GM13977 (cell line): ENCODE data around the gene ESR1.
"Not testable (repeated sequence)": the region's sequence is repeated elsewhere in the genome, so short reads cannot be mapped to it uniquely, and the experiment has no call there.

Source experiments
- DNase-seq: peaks from one replicate; pipeline ENCODE4 v3.0.0; 2012; ENCODE audit warnings: low spot score
- CTCF ChIP-seq: IDR thresholded peaks from 2 replicates; pipeline ENCODE4 v1.5.1; 2012; ENCODE audit warnings: mild to moderate bottlenecking, control low read depth; ENCODE audit not compliant: insufficient read depth; ENCODE audit errors: extremely low read depth, missing control alignments
- in situ Hi-C: fragments of 300-500 bp; cut with MboI; formaldehyde crosslinking; loops from one replicate; pipeline ENCODE4 v1.12.0; 2022; ENCODE audit warnings: low sequenced_read_pairs, low pct_unique_long_range_greater_than_20kb, mixed read lengths, inconsistent platforms; ENCODE audit not compliant: unreplicated experiment

ESR1 gene

GRCh38 chr6:152068622-152069261, 261.3 kb downstream of the ESR1 start:
- TF ChIP-seq CTCF, result no peak
- DNase-seq, result no peak
- in situ Hi-C loops, result no loop called here

DNA sequence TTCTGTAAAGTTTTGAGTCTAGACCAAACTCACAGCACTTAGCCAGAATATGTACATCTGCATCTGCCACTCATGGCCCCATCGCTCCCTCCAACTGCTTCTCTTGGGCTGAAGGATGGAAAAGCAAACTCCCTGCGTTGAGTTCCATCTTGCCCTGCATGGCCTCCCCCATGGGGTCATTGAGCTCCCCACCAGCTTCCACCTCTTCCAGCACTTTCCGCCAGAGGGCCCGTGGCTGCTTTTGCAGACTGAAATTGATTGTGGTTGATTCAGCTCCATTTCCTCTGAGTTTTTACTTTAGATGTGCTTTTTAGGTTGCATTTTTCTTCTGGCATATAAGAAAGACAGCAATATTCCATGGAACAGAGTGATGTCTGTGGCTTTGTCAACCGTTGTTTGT, 263.1 kb downstream of the ESR1 start:
- in situ Hi-C loops, result no loop called here

GRCh38 chr6:152071318-152071717, 263.8 kb downstream of the ESR1 start:
- no peak for DNase-seq
- in situ Hi-C loops, result no loop called here
- no peak for TF ChIP-seq CTCF

More for the DNA sequence above, 263.1 kb downstream of the ESR1 start:
- no peak for DNase-seq
- no peak for TF ChIP-seq CTCF

DNA sequence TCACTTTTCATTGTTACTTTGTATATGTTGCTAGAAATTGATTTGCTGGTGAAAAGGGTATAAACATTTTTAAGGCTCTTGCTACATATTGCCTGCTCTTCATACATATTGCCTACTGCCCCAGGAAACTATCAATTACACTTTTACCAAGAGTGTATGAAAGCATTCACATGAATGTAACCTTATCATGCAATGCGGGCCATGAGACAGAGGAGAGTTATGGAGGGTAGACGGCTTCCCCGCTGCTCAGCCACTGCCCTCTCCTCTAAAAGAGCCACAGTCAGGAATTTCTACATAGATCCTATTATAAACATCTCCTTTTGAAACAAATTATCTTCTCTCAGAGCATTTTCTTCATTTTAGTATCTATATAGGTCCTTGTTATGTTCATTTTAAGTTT, 264.4 kb downstream of the ESR1 start:
- in situ Hi-C loops, result no loop called here
- no peak for TF ChIP-seq CTCF
- no peak for DNase-seq

DNA sequence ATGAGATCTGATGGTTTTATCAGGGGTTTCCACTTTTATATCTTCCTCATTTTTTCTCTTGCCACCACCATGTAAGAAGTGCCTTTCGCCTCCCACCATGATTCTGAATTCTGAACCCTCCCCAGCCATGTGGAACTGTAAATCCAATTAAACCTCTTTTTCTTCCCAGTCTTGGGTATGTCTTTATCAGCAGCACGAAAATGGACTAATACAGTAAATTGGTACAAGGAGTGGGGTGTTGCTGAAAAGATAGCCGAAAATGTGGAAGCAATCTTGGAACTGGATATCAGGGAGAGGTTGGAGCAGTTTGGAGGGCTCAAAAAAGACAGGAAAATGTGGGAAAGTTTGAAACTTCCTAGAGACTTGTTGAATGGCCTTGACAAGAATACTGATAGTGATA, 268.8 kb downstream of the ESR1 start:
- not testable (repeated sequence) for DNase-seq

GRCh38 chr6:152078001-152078400, 270.5 kb downstream of the ESR1 start:
- DNase-seq, result no peak
- no peak for TF ChIP-seq CTCF
- in situ Hi-C loops, result no loop called here

More for the DNA sequence above, 268.8 kb downstream of the ESR1 start:
- in situ Hi-C loops, result not testable (repeated sequence)

GRCh38 chr6:152078804-152079203, 271.3 kb downstream of the ESR1 start:
- no peak for TF ChIP-seq CTCF
- in situ Hi-C loops, result no loop called here
- DNase-seq, result no peak
